ENCODE data around the gene PYGL. TPM values are rescaled to one million over a fixed set of nuclear protein-coding genes. Genes with fewer than 3 reads are reported as not detected.

PYGL gene
- 27.3 and 38.8 TPM in 2 replicates for total RNA-seq (ENCODE audit: low replicate concordance)
- long read RNA-seq, transcript PYGL-201 (20 exons, 3,048 nt): major isoform, 219 of 256 reads
- long read RNA-seq, partial matches to known transcripts: 13 of 256 reads
- long read RNA-seq, other reads (novel, unspliced or antisense): 19 of 256 reads

DNA sequence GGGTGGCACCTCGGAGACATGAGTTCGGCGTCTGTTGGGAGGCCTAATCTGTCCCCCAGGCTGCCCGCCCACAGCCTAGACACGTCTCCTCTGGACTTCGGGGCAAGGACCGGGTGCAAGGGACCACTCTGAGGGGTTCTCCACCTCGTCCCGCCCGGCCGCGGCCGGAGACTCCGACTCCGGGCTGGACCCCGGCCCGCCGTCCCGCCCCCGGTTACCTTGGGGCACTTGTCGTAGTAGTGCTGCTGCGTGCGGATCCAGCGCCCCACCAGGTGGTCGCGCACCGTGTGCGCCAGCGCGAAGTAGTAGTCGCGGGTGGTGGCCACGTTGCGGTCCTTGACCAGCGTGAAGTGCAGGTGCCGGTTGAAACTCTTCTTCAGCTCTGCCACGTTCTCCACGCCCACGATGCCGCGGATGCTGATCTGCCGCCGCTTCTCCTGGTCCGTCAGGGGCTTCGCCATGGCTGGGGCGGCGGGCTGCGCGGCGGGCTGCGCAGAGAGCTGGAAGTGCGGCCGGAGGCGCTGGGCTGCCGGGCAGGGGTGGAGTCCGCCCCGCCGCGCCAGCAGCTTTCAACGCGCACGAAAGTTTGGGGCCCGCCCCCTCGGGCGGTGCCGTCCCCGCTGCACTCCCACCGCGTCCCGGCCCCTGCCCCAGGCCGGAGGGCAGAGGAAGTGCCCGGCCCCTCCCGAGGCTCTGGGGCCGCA, at the start of gene PYGL:
Gene PYGL (minus strand): TSS at position 541 of the 704 bp plus-strand sequence. CDS start 80 bp downstream, at position 461.
- TF ChIP-seq, protein P1, sequence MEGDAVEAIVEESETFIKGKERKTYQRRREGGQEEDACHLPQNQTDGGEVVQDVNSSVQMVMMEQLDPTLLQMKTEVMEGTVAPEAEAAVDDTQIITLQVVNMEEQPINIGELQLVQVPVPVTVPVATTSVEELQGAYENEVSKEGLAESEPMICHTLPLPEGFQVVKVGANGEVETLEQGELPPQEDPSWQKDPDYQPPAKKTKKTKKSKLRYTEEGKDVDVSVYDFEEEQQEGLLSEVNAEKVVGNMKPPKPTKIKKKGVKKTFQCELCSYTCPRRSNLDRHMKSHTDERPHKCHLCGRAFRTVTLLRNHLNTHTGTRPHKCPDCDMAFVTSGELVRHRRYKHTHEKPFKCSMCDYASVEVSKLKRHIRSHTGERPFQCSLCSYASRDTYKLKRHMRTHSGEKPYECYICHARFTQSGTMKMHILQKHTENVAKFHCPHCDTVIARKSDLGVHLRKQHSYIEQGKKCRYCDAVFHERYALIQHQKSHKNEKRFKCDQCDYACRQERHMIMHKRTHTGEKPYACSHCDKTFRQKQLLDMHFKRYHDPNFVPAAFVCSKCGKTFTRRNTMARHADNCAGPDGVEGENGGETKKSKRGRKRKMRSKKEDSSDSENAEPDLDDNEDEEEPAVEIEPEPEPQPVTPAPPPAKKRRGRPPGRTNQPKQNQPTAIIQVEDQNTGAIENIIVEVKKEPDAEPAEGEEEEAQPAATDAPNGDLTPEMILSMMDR (conservative IDR thresholded peaks at IDR 0.05): no peak
- Mint-ChIP-seq H3K27ac (peak within 1 kb of the TSS; percentile 75), H3K36me3 (peaks cover 12% of the 10 kb centered on the region)

GRCh38 chr14:50985859-50986331, 41.6 kb upstream of the PYGL start:
- Mint-ChIP-seq H3K27ac (no peak overlapping the region), H3K27me3 (peaks cover 9% of the 10 kb centered on the region), H3K4me1 (ENCODE audit: unreplicated experiment) (peaks cover 4% of the 10 kb centered on the region), H3K9me3 (no peaks in the 10 kb centered on the region), H3K4me3 (no peak overlapping the region), H3K36me3 (no peaks in the 10 kb centered on the region)
- TF ChIP-seq, protein P1 (conservative IDR thresholded peaks at IDR 0.05): no peak
- DNase-seq (ENCODE audit: extremely low spot score, unreplicated experiment): no peak

More for the DNA sequence above, at the start of gene PYGL:
- peak; percentile 77 for DNase-seq (ENCODE audit: extremely low spot score, unreplicated experiment)
- peak within 1 kb of the TSS; percentile 92 for H3K4me3 Mint-ChIP-seq
- H3K27me3 Mint-ChIP-seq: peaks cover 11% of the 10 kb centered on the region
- peaks cover 4% of the 10 kb centered on the region for H3K9me3 Mint-ChIP-seq
- peaks cover 21% of the 10 kb centered on the region for H3K4me1 Mint-ChIP-seq (ENCODE audit: unreplicated experiment)

DNA sequence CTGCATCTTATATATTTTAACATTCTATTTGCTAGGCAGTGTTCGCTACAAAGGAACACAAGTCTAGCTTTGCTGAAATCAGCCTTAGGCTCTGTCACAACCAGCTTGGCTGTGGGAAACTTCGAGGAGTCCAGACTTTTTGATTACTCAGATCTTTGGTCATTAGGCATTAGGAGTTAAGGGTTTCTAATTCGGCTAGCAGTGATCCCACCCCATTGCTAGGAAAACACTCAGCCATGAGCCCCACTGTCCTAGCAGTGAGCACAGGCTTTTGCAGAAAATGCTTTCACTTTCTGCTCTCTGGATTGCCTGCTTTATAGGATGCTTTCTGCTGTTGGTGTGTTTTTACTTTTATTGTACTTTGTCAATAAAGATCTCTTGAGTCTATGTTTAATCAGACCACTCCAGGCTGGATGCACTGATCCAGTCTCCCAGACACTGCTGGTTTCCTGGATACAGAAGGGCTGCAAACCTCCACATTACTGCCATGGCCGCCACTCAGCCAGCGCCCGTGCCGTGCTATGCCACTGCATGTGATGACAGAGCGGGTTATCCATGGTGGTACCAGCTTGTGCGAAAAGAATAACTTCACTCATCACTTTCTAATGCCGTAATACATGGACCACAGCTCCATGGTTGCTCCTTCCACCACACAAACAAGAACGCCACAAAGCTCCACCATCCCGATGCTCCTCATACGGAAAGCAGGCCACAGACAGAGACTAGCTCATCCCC, 41.0 kb upstream of the PYGL start:
- TF ChIP-seq, protein P1 (conservative IDR thresholded peaks at IDR 0.05): no peak
- Mint-ChIP-seq H3K4me3 (no peak overlapping the region), H3K27me3 (peaks cover 12% of the 10 kb centered on the region), H3K36me3 (no peaks in the 10 kb centered on the region), H3K9me3 (no peaks in the 10 kb centered on the region), H3K4me1 (ENCODE audit: unreplicated experiment) (peaks cover 4% of the 10 kb centered on the region), H3K27ac (no peak overlapping the region)
- DNase-seq (ENCODE audit: extremely low spot score, unreplicated experiment): no peak

DNA sequence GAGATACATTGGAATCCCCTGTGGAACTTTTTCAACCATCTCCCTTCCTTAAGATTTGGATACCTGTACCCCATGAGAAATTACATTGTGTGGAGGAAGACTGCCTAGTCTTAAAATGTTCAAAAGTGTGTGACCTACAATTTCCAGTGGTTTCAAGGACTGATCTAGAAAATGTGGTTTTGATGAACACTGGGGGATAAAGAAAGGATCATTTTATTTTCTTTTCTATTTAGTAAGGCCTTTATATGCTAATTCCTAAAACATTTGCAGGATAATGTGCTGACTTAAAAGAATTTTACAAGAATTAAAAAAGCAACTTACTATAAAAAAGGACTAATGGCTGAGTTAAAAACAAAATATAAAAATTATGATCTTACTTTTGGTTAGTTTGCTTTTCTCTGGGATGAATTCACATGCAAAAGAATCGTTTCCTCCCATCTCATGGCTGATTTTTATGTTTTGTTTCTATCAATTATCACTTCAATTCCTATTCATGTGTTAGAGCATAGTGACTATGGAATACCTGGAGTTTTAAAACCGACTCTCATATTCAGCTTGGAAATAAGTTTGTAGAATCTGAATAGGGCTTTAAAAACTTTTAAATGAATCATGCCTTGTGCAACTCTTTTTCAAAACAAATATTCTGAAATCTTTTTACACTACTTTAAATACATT, 39.9 kb upstream of the PYGL start:
- no peaks in the 10 kb centered on the region for H3K9me3 Mint-ChIP-seq

More for the DNA sequence above, 39.9 kb upstream of the PYGL start:
- H3K4me3 Mint-ChIP-seq: no peak overlapping the region
- no peak for DNase-seq (ENCODE audit: extremely low spot score, unreplicated experiment)
- no peaks in the 10 kb centered on the region for H3K36me3 Mint-ChIP-seq
- H3K27me3 Mint-ChIP-seq: peaks cover 15% of the 10 kb centered on the region
- H3K4me1 Mint-ChIP-seq (ENCODE audit: unreplicated experiment): peaks cover 4% of the 10 kb centered on the region
- H3K27ac Mint-ChIP-seq: no peak overlapping the region
- TF ChIP-seq, protein P1 (conservative IDR thresholded peaks at IDR 0.05): no peak
